ENCODE measurements around the gene C2CD4D.

Gene C2CD4D

DNA sequence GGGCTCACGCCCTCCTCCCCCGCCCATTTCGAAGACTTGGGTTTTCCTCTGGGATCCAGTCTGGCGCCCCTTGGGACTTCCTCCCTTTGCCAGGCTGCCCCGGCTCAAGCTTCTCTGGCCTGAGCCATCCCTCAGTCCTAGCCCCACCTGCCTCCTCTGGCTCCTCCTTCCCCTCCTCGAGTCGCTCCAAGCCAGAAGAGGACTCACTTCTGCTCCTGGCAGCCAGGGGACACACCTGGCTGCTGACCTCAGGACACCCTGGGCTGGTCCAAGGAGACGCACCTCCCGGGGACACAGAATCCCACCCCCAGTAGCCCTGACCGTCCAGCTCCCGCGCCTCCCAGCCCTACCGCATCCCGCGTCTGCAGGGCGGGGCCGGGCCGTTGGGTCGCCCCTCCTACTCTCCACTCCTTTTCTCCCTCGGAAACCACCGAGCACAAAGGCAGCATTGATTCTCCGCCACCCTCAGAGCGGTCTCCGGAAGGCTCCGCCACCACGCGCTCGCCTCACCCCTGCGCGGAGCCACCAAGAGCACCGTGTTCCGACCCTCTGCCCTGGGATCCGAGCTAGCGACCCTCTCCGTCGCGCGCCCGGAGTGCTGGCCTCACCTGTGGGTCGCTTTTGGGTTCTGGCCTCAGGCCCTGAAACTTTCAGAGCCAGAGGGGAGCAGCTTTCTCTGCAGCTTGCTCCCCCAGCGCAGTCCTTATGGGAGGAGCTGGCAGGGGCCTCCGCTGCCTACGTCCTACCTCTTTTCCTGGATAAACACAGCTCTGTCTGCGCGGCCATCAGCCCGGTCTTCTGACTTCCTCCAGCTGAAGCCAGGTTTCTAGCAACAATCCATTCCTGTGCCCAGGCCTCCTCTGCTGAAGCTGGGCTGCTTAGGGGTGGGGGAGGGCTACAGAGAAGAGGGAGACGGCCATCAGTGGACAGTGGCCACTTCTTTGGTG lies at the start of gene C2CD4D:
Gene C2CD4D, minus strand, starts transcription at position 364 of the 947 bp plus-strand sequence. CDS start 831 bp downstream, outside the sequence.
- Histone ChIP-seq H3K9me3 (ENCODE audit: control insufficient read depth, insufficient read depth, low read depth, low read length) (no peaks in the 10 kb centered on the region), H3K27ac (ENCODE audit: extremely low read depth, low read depth, low read length) (no peak within 1 kb of the TSS), H3K36me3 (ENCODE audit: control insufficient read depth in 2 of 2, insufficient read depth in 1 of 2, low read length in 2 of 2) (no peaks in the 10 kb centered on the region), H3K4me3 (ENCODE audit: low read depth, low read length) (no peak within 1 kb of the TSS), H3K4me1 (ENCODE audit: control insufficient read depth, insufficient read depth, low read length) (no peaks in the 10 kb centered on the region)
- TF ChIP-seq ZSCAN16 (tag by site-specific recombination; IDR thresholded peaks at IDR 0.05) (no peak), ZNF544 (tag by site-specific recombination; IDR thresholded peaks at IDR 0.05) (no peak), ZNF776 (tag by site-specific recombination; IDR thresholded peaks at IDR 0.05; ENCODE audit: borderline replicate concordance) (no peak), ZNF624 (tag by site-specific recombination; IDR thresholded peaks at IDR 0.05) (no peak), HOXD13 (CRISPR knock-in tag; IDR thresholded peaks at IDR 0.05; ENCODE audit: borderline replicate concordance) (no peak), MEIS1 (CRISPR knock-in tag; IDR thresholded peaks at IDR 0.05; ENCODE audit: borderline replicate concordance) (no peak), ZIC2 (tag by site-specific recombination; IDR thresholded peaks at IDR 0.05) (no peak), ZNF747 (tag by site-specific recombination; IDR thresholded peaks at IDR 0.05) (no peak), ZNF169 (tag by site-specific recombination; IDR thresholded peaks at IDR 0.05) (no peak), ZXDB (tag by site-specific recombination; IDR thresholded peaks at IDR 0.05) (no peak), KLF7 (tag by site-specific recombination; IDR thresholded peaks at IDR 0.05; ENCODE audit: borderline replicate concordance) (no peak), ZFP3 (tag by site-specific recombination; IDR thresholded peaks at IDR 0.05; ENCODE audit: low read depth) (no peak), ZFP37 (tag by site-specific recombination; IDR thresholded peaks at IDR 0.05) (no peak), ZNF132 (tag by site-specific recombination; IDR thresholded peaks at IDR 0.05; ENCODE audit: borderline replicate concordance) (no peak)
- ChIA-PET POLR2A (interaction anchor here (0.9 kb wide), 1 partner anchor 76 kb away, joined by 3 read pairs; the partner anchor contains the start of gene MRPL9), CTCF (interaction anchor here (0.6 to 1.4 kb wide), 4 partner anchors 54 to 499 kb away, joined by 3 to 4 read pairs (median 3); no protein-coding TSS in a partner anchor)

- no peaks in the 10 kb centered on the region for H3K9me3 ChIP-seq (ENCODE audit: control insufficient read depth, insufficient read depth, low read depth, low read length)
- no peak overlapping the region for H3K27ac ChIP-seq (ENCODE audit: extremely low read depth, low read depth, low read length)
- peaks cover 15 to 74% of the 10 kb centered on the region in 2 experiments for H3K36me3 ChIP-seq (ENCODE audit: control insufficient read depth in 2 of 2, insufficient read depth in 1 of 2, low read length in 2 of 2)
- no peak overlapping the region for H3K4me3 ChIP-seq (ENCODE audit: low read depth, low read length)
- ChIA-PET CTCF (interaction anchor here (0.6 to 8.2 kb wide), 13 partner anchors 9 to 460 kb away, joined by 3 to 67 read pairs (median 4); no protein-coding TSS in a partner anchor), POLR2A (no interaction called here)
- no peaks in the 10 kb centered on the region for H3K4me1 ChIP-seq (ENCODE audit: control insufficient read depth, insufficient read depth, low read length)
- TF ChIP-seq KLF17 (tag by site-specific recombination; IDR thresholded peaks at IDR 0.05) = no peak
- TF ChIP-seq ZNF654 (tag by site-specific recombination; IDR thresholded peaks at IDR 0.05; ENCODE audit: low read depth) = peak; percentile 36
Measured at GRCh38 chr1:151888972-151889570, 49.5 kb upstream of the C2CD4D start.

DNA sequence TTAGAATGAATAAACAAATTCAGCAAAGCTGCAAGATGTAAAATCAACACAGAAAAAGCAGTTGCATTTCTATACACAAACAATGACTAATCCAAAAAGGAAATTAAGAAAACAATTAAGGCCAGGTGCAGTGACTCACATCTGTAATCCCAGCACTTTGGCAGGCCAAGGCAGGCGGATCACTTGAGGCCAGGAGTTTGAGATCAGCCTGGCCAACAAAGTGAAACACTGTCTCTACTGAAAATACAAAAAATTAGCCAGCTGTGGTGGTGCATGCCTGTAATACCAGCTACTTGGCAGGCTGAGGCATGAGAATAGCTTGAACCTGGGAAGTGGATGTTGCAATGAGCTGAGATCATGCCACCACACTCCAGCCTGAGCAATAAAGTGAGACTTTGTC lies 47.4 kb upstream of the C2CD4D start:
- CTCF ChIA-PET = interaction anchor here (0.5 to 8.2 kb wide), 5 partner anchors 8 to 1839 kb away, joined by 3 to 67 read pairs (median 3); no protein-coding TSS in a partner anchor
- H3K9me3 ChIP-seq (ENCODE audit: control insufficient read depth, insufficient read depth, low read depth, low read length) = no peaks in the 10 kb centered on the region
- H3K27ac ChIP-seq (ENCODE audit: extremely low read depth, low read depth, low read length) = no peak overlapping the region
- H3K4me1 ChIP-seq (ENCODE audit: control insufficient read depth, insufficient read depth, low read length) = no peaks in the 10 kb centered on the region
- H3K36me3 ChIP-seq (ENCODE audit: control insufficient read depth in 2 of 2, insufficient read depth in 1 of 2, low read length in 2 of 2) = peaks cover 15 to 59% of the 10 kb centered on the region in 2 experiments
- POLR2A ChIA-PET = no interaction called here
- H3K4me3 ChIP-seq (ENCODE audit: low read depth, low read length) = no peak overlapping the region
- TF ChIP-seq ZNF248 (tag by site-specific recombination; IDR thresholded peaks at IDR 0.05) (no peak), ZNF311 (tag by site-specific recombination; IDR thresholded peaks at IDR 0.05; ENCODE audit: borderline replicate concordance) (no peak), ZNF221 (tag by site-specific recombination; IDR thresholded peaks at IDR 0.05; ENCODE audit: borderline replicate concordance) (no peak), ZNF843 (tag by site-specific recombination; IDR thresholded peaks at IDR 0.05) (no peak), ZBTB7A (tag by site-specific recombination; IDR thresholded peaks at IDR 0.05; ENCODE audit: low read depth) (no peak), PRDM1 (tag by site-specific recombination; IDR thresholded peaks at IDR 0.05) (peak; percentile 54; the same call in 1 of the 2 replicates), ZNF366 (tag by site-specific recombination; conservative IDR thresholded peaks at IDR 0.05) (0 out of 2 replicates have a peak, but pooled peaks have one; percentile 38), ZNF121 (tag by site-specific recombination; IDR thresholded peaks at IDR 0.05) (no peak)
- TF ChIP-seq, protein P1, sequence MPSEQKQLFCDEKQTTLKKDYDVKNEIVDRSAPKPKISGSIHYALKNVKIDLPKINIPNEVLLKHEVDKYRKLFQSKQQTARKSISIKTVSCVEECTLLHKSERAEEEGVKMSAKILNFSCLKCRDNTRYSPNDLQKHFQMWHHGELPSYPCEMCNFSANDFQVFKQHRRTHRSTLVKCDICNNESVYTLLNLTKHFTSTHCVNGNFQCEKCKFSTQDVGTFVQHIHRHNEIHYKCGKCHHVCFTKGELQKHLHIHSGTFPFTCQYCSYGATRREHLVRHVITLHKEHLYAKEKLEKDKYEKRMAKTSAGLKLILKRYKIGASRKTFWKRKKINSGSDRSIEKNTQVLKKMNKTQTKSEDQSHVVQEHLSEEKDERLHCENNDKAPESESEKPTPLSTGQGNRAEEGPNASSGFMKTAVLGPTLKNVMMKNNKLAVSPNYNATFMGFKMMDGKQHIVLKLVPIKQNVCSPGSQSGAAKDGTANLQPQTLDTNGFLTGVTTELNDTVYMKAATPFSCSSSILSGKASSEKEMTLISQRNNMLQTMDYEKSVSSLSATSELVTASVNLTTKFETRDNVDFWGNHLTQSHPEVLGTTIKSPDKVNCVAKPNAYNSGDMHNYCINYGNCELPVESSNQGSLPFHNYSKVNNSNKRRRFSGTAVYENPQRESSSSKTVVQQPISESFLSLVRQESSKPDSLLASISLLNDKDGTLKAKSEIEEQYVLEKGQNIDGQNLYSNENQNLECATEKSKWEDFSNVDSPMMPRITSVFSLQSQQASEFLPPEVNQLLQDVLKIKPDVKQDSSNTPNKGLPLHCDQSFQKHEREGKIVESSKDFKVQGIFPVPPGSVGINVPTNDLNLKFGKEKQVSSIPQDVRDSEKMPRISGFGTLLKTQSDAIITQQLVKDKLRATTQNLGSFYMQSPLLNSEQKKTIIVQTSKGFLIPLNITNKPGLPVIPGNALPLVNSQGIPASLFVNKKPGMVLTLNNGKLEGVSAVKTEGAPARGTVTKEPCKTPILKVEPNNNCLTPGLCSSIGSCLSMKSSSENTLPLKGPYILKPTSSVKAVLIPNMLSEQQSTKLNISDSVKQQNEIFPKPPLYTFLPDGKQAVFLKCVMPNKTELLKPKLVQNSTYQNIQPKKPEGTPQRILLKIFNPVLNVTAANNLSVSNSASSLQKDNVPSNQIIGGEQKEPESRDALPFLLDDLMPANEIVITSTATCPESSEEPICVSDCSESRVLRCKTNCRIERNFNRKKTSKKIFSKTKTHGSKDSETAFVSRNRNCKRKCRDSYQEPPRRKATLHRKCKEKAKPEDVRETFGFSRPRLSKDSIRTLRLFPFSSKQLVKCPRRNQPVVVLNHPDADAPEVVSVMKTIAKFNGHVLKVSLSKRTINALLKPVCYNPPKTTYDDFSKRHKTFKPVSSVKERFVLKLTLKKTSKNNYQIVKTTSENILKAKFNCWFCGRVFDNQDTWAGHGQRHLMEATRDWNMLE (tag by site-specific recombination; conservative IDR thresholded peaks at IDR 0.05; ENCODE audit: low read depth) = no peak

Data from HEK293 (cell line).